ENCODE measurements around the gene KRT17. TPM values are rescaled to one million over a fixed set of nuclear protein-coding genes. Genes with fewer than 3 reads are reported as not detected.
"Not testable (repeated sequence)": the region's sequence is repeated elsewhere in the genome, so short reads cannot be mapped to it uniquely, and the experiment has no call there.

KRT17 gene
- total RNA-seq, 2 donors from 2014 or later, result not detected

GRCh38 chr17:41620583-41621434, 3.6 kb downstream of the KRT17 start:
- no peaks in the 10 kb centered on the region for H3K4me1 ChIP-seq (ENCODE audit: control insufficient read depth, insufficient read depth, low read length)
- Mint-ChIP-seq H3K27me3 (ENCODE audit: insufficient read depth) (no peaks in the 10 kb centered on the region), H3K4me1 (no peaks in the 10 kb centered on the region), H3K9me3 (no peaks in the 10 kb centered on the region), H3K27ac (no peak overlapping the region), H3K4me3 (no peak overlapping the region), H3K36me3 (ENCODE audit: low read depth) (no peaks in the 10 kb centered on the region)
- TF ChIP-seq CTCF (conservative IDR thresholded peaks at IDR 0.05), result peak; percentile 51
- no peaks in the 10 kb centered on the region for H3K9me3 ChIP-seq (ENCODE audit: control insufficient read depth, low read length)
- H3K36me3 ChIP-seq (ENCODE audit: control insufficient read depth, insufficient read depth, low read length), result no peaks in the 10 kb centered on the region
- WGBS, 2 experiments (ENCODE audit: insufficient coverage in 1 of 2, insufficient read length in 1 of 2), result 93% methylated on average over 19 to 21 of the region's 21 CpGs
- no peak overlapping the region for H3K4me3 ChIP-seq (ENCODE audit: low read length)
- DNase-seq, result peak; percentile 62
- H3K27ac ChIP-seq (ENCODE audit: low read depth, low read length), result no peak overlapping the region
- H3K9ac ChIP-seq (ENCODE audit: extremely low read depth, low read length, poor library complexity, severe bottlenecking), result no peak overlapping the region
- no peaks in the 10 kb centered on the region for H3K27me3 ChIP-seq (ENCODE audit: control insufficient read depth, insufficient read depth, low read length, poor library complexity, severe bottlenecking)

- not testable (repeated sequence) for H3K4me1 ChIP-seq (ENCODE audit: control insufficient read depth, insufficient read depth, low read length); H3K9me3 Mint-ChIP-seq; H3K4me3 Mint-ChIP-seq; H3K27ac Mint-ChIP-seq; H3K4me1 Mint-ChIP-seq; H3K27me3 ChIP-seq (ENCODE audit: control insufficient read depth, insufficient read depth, low read length, poor library complexity, severe bottlenecking); DNase-seq; H3K4me3 ChIP-seq (ENCODE audit: low read length); H3K27me3 Mint-ChIP-seq (ENCODE audit: insufficient read depth); H3K9ac ChIP-seq (ENCODE audit: extremely low read depth, low read length, poor library complexity, severe bottlenecking); H3K36me3 Mint-ChIP-seq (ENCODE audit: low read depth); H3K27ac ChIP-seq (ENCODE audit: low read depth, low read length); H3K36me3 ChIP-seq (ENCODE audit: control insufficient read depth, insufficient read depth, low read length); H3K9me3 ChIP-seq (ENCODE audit: control insufficient read depth, low read length)
- WGBS, 2 experiments (ENCODE audit: insufficient coverage in 1 of 2, insufficient read length in 1 of 2), result 87 to 95% methylated on average over 4 to 6 of the region's 6 CpGs
Measured at GRCh38 chr17:41619927-41620582, 4.3 kb downstream of the KRT17 start.

- H3K4me1 Mint-ChIP-seq, result no peaks in the 10 kb centered on the region
- no peak overlapping the region for H3K27ac Mint-ChIP-seq
- WGBS, 2 experiments (ENCODE audit: insufficient coverage in 1 of 2, insufficient read length in 1 of 2), result 87 to 92% methylated on average over 9 to 17 of the region's 20 CpGs
- Histone ChIP-seq H3K4me3 (ENCODE audit: low read length) (no peak overlapping the region), H3K4me1 (ENCODE audit: control insufficient read depth, insufficient read depth, low read length) (no peaks in the 10 kb centered on the region), H3K36me3 (ENCODE audit: control insufficient read depth, insufficient read depth, low read length) (no peaks in the 10 kb centered on the region), H3K27ac (ENCODE audit: low read depth, low read length) (no peak overlapping the region), H3K9me3 (ENCODE audit: control insufficient read depth, low read length) (no peaks in the 10 kb centered on the region), H3K9ac (ENCODE audit: extremely low read depth, low read length, poor library complexity, severe bottlenecking) (no peak overlapping the region), H3K27me3 (ENCODE audit: control insufficient read depth, insufficient read depth, low read length, poor library complexity, severe bottlenecking) (no peaks in the 10 kb centered on the region)
- H3K9me3 Mint-ChIP-seq, result no peaks in the 10 kb centered on the region
- no peaks in the 10 kb centered on the region for H3K36me3 Mint-ChIP-seq (ENCODE audit: low read depth)
- no peaks in the 10 kb centered on the region for H3K27me3 Mint-ChIP-seq (ENCODE audit: insufficient read depth)
- no peak for TF ChIP-seq CTCF (conservative IDR thresholded peaks at IDR 0.05)
- peak; percentile 45 for DNase-seq
- no peak overlapping the region for H3K4me3 Mint-ChIP-seq
Measured at GRCh38 chr17:41619036-41619926, 5.1 kb downstream of the KRT17 start.
